WTC11 (cell line): ENCODE measurements around the gene SSU72. TPM values are rescaled to one million over a fixed set of nuclear protein-coding genes. Genes with fewer than 3 reads are reported as not detected.

Experiments
- ATAC-seq: fragments of 200-7000 bp; cut with Tn5 transposase; 2 replicates; pipeline ENCODE4 v1.10.0; 2021; ENCODE audit warnings: mild to moderate bottlenecking, moderate library complexity
- CTCF ChIA-PET: fragments of 300-600 bp; sonication (Branson Sonifier 250); formaldehyde crosslinking; loops from one replicate; lab custom pipeline; 2021; ENCODE audit warnings: antibody characterized with exemption; lab: Charles Lee
- POLR2A ChIA-PET: fragments of 350-600 bp; sonication (Branson Sonifier 250); formaldehyde crosslinking; loops from one replicate; lab custom pipeline; 2021; ENCODE audit warnings: antibody characterized with exemption; lab: Charles Lee
- DNase-seq: peaks from one replicate; pipeline ENCODE4 v3.0.0; 2021; ENCODE audit warnings: low spot score
- H3K27ac Mint-ChIP-seq: 2 replicates; pipeline ENCODE4 v1.8.0; 2021; ENCODE audit warnings: mixed read lengths
- H3K27me3 Mint-ChIP-seq: 2 replicates; pipeline ENCODE4 v1.8.0; 2021; ENCODE audit warnings: low read depth, mild to moderate bottlenecking, moderate library complexity, mixed read lengths
- H3K36me3 Mint-ChIP-seq: 2 replicates; pipeline ENCODE4 v1.8.0; 2021; ENCODE audit warnings: mixed read lengths
- H3K4me1 Mint-ChIP-seq: 2 replicates; pipeline ENCODE4 v1.8.0; 2022; ENCODE audit warnings: mixed read lengths
- H3K4me3 Mint-ChIP-seq: 2 replicates; pipeline ENCODE4 v1.8.0; 2021; ENCODE audit warnings: mild to moderate bottlenecking, moderate library complexity, mixed read lengths
- H3K9me3 Mint-ChIP-seq: 2 replicates; pipeline ENCODE4 v1.8.0; 2021; ENCODE audit warnings: mixed read lengths
- FOXJ3 ChIP-seq: sonication (generic); formaldehyde crosslinking; IDR thresholded peaks from 2 replicates; pipeline ENCODE4 v1.9.0; 2021; ENCODE audit warnings: missing genetic modification reagents, mild to moderate bottlenecking, borderline replicate concordance
- FOXK1 ChIP-seq: sonication (generic); formaldehyde crosslinking; IDR thresholded peaks from 2 replicates; pipeline ENCODE4 v1.8.0; 2022; ENCODE audit warnings: mild to moderate bottlenecking, moderate library complexity, missing genetic modification reagents
- GABPB1 ChIP-seq: sonication (generic); formaldehyde crosslinking; IDR thresholded peaks from 2 replicates; pipeline ENCODE4 v1.8.1; 2023; ENCODE audit warnings: mild to moderate bottlenecking, missing genetic modification reagents
- HMGXB4 ChIP-seq: sonication (generic); formaldehyde crosslinking; IDR thresholded peaks from 2 replicates; pipeline ENCODE4 v1.8.1; 2023; ENCODE audit warnings: mild to moderate bottlenecking, moderate library complexity, missing genetic modification reagents
- JAZF1 ChIP-seq: fragments of 250-450 bp; sonication (Bioruptor Pico); IDR thresholded peaks from 2 replicates; pipeline ENCODE4 v1.9.0; 2021; ENCODE audit warnings: moderate library complexity, mild to moderate bottlenecking, inconsistent platforms
- NFE2L1 ChIP-seq: sonication (generic); formaldehyde crosslinking; IDR thresholded peaks from 2 replicates; pipeline ENCODE4 v1.8.1; 2023; ENCODE audit warnings: missing genetic modification reagents
- NR2C2 ChIP-seq: sonication (generic); formaldehyde crosslinking; IDR thresholded peaks from 2 replicates; pipeline ENCODE4 v1.8.0; 2022; ENCODE audit warnings: mild to moderate bottlenecking, missing genetic modification reagents
- SMAD4 ChIP-seq: sonication (generic); formaldehyde crosslinking; IDR thresholded peaks from 2 replicates; pipeline ENCODE4 v1.8.0; 2022; ENCODE audit warnings: mild to moderate bottlenecking, missing genetic modification reagents
- SP1 ChIP-seq: sonication (generic); formaldehyde crosslinking; conservative IDR thresholded peaks from 2 replicates; pipeline ENCODE4 v1.8.1; 2022; ENCODE audit warnings: missing genetic modification reagents
- USF2 ChIP-seq: sonication (generic); formaldehyde crosslinking; IDR thresholded peaks from 2 replicates; pipeline ENCODE4 v1.8.1; 2023; ENCODE audit warnings: mild to moderate bottlenecking, missing genetic modification reagents, moderate library complexity
- ZNF121 ChIP-seq: sonication (generic); formaldehyde crosslinking; IDR thresholded peaks from 2 replicates; pipeline ENCODE4 v1.8.0; 2023; ENCODE audit warnings: missing genetic modification reagents
- ZNF317 ChIP-seq: sonication (generic); formaldehyde crosslinking; IDR thresholded peaks from 2 replicates; pipeline ENCODE4 v1.8.1; 2023; ENCODE audit warnings: low read depth, mild to moderate bottlenecking, moderate library complexity, missing genetic modification reagents, borderline replicate concordance
- ZNF671 ChIP-seq: fragments of 250-450 bp; sonication (Bioruptor Pico); IDR thresholded peaks from 2 replicates; pipeline ENCODE4 v1.8.0; 2021; ENCODE audit warnings: mild to moderate bottlenecking
- total RNA-seq: library from RNA; stranded (reverse); gene quantifications from 3 replicates; pipeline ENCODE4 v1.2.3, GENCODE V29; 2021
- TF ChIP-seq, protein P1 (sequence below): fragments of 250-450 bp; sonication (Bioruptor Pico); IDR thresholded peaks from 2 replicates; pipeline ENCODE4 v1.8.0; 2021; ENCODE audit warnings: mild to moderate bottlenecking
- TF ChIP-seq, protein P2 (sequence below): fragments of 250-450 bp; sonication (Bioruptor Pico); IDR thresholded peaks from 2 replicates; pipeline ENCODE4 v1.9.0; 2021; ENCODE audit warnings: mild to moderate bottlenecking
- TF ChIP-seq, protein P3 (sequence below): sonication (generic); formaldehyde crosslinking; IDR thresholded peaks from 2 replicates; pipeline ENCODE4 v1.8.0; 2023; ENCODE audit warnings: missing genetic modification reagents
- TF ChIP-seq, protein P4 (sequence below): fragments of 250-450 bp; sonication (Bioruptor Pico); IDR thresholded peaks from 2 replicates; pipeline ENCODE4 v2.1.2; 2022; ENCODE audit warnings: mild to moderate bottlenecking, moderate library complexity

SSU72 gene
- total RNA-seq, 1 experiment from 2014 or later, result 158 TPM

- TF ChIP-seq ZNF121 (peak; percentile 60; the same call in 1 of the 2 replicates), ZNF671 (CRISPR knock-in tag) (no peak)
- Mint-ChIP-seq H3K9me3 (no peaks in the 10 kb centered on the region), H3K27me3 (no peaks in the 10 kb centered on the region), H3K4me1 (peaks cover 18% of the 10 kb centered on the region), H3K36me3 (0 out of 2 replicates have a peak, but pooled peaks cover 5% of the 10 kb centered on the region), H3K27ac (peak overlapping the region; percentile 57; the same call in 1 of the 2 replicates), H3K4me3 (peak overlapping the region; percentile 91)
- ATAC-seq (no peak), DNase-seq (no peak)
- CTCF ChIA-PET, result interaction anchor here (1.9 to 2.4 kb wide), 2 partner anchors 15 to 52 kb away, joined by 7 to 8 read pairs; no protein-coding TSS in a partner anchor
- POLR2A ChIA-PET, result no interaction called here
Measured at GRCh38 chr1:1613509-1614082, 38.9 kb upstream of the SSU72 start.

GRCh38 chr1:1612104-1612400, 37.4 kb upstream of the SSU72 start:
- no peaks in the 10 kb centered on the region for H3K27me3 Mint-ChIP-seq
- H3K27ac Mint-ChIP-seq, result no peak overlapping the region
- POLR2A ChIA-PET, result no interaction called here
- CTCF ChIA-PET, result interaction anchor here (0.9 kb wide), 1 partner anchor 67 kb away, joined by 3 read pairs; no protein-coding TSS in a partner anchor
- H3K36me3 Mint-ChIP-seq, result 0 out of 2 replicates have a peak, but pooled peaks cover 5% of the 10 kb centered on the region
- H3K4me3 Mint-ChIP-seq, result no peak overlapping the region
- peaks cover 18% of the 10 kb centered on the region for H3K4me1 Mint-ChIP-seq
- no peak for DNase-seq
- TF ChIP-seq, protein P1, sequence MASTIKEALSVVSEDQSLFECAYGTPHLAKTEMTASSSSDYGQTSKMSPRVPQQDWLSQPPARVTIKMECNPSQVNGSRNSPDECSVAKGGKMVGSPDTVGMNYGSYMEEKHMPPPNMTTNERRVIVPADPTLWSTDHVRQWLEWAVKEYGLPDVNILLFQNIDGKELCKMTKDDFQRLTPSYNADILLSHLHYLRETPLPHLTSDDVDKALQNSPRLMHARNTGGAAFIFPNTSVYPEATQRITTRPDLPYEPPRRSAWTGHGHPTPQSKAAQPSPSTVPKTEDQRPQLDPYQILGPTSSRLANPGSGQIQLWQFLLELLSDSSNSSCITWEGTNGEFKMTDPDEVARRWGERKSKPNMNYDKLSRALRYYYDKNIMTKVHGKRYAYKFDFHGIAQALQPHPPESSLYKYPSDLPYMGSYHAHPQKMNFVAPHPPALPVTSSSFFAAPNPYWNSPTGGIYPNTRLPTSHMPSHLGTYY (CRISPR knock-in tag), result no peak
- no peak for TF ChIP-seq ZNF317 (CRISPR knock-in tag)
- TF ChIP-seq, protein P2, sequence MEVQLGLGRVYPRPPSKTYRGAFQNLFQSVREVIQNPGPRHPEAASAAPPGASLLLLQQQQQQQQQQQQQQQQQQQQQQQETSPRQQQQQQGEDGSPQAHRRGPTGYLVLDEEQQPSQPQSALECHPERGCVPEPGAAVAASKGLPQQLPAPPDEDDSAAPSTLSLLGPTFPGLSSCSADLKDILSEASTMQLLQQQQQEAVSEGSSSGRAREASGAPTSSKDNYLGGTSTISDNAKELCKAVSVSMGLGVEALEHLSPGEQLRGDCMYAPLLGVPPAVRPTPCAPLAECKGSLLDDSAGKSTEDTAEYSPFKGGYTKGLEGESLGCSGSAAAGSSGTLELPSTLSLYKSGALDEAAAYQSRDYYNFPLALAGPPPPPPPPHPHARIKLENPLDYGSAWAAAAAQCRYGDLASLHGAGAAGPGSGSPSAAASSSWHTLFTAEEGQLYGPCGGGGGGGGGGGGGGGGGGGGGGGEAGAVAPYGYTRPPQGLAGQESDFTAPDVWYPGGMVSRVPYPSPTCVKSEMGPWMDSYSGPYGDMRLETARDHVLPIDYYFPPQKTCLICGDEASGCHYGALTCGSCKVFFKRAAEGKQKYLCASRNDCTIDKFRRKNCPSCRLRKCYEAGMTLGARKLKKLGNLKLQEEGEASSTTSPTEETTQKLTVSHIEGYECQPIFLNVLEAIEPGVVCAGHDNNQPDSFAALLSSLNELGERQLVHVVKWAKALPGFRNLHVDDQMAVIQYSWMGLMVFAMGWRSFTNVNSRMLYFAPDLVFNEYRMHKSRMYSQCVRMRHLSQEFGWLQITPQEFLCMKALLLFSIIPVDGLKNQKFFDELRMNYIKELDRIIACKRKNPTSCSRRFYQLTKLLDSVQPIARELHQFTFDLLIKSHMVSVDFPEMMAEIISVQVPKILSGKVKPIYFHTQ, result no peak
- no peak for TF ChIP-seq FOXK1 (CRISPR knock-in tag)
- TF ChIP-seq GABPB1, result no peak
- no peak for TF ChIP-seq SP1 (CRISPR knock-in tag)
- no peak for ATAC-seq
- no peaks in the 10 kb centered on the region for H3K9me3 Mint-ChIP-seq

DNA sequence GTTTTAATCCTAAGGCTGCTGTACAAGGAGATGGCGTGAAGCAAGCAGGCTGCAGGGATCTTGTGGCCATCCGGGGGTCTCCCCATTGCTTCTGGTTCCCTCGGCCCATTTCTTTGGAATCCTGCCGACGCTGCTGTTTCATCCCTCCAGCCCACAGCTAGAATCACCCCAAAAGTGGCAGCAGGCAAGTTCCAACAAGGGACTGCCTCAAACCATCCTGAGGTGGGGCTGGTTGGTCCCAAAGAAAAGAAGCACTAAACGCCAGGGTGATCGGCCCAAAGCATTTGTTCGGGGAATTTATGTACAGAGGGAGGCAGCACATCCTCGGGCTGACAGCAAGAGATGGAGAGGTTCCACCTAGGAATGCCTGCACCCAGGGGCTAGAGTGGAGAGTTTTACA, 36.1 kb upstream of the SSU72 start:
- Mint-ChIP-seq H3K4me3 (no peak overlapping the region), H3K9me3 (no peaks in the 10 kb centered on the region), H3K36me3 (0 out of 2 replicates have a peak, but pooled peaks cover 5% of the 10 kb centered on the region), H3K27ac (peak overlapping the region; percentile 78; the same call in 1 of the 2 replicates), H3K27me3 (no peaks in the 10 kb centered on the region), H3K4me1 (peaks cover 16% of the 10 kb centered on the region)
- ChIA-PET CTCF (no interaction called here), POLR2A (no interaction called here)
- ATAC-seq (no peak), DNase-seq (no peak)
- TF ChIP-seq FOXJ3 (no peak), NR2C2 (CRISPR knock-in tag) (no peak)
- TF ChIP-seq, protein P3, sequence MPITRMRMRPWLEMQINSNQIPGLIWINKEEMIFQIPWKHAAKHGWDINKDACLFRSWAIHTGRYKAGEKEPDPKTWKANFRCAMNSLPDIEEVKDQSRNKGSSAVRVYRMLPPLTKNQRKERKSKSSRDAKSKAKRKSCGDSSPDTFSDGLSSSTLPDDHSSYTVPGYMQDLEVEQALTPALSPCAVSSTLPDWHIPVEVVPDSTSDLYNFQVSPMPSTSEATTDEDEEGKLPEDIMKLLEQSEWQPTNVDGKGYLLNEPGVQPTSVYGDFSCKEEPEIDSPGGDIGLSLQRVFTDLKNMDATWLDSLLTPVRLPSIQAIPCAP (CRISPR knock-in tag), result no peak
- TF ChIP-seq, protein P4, sequence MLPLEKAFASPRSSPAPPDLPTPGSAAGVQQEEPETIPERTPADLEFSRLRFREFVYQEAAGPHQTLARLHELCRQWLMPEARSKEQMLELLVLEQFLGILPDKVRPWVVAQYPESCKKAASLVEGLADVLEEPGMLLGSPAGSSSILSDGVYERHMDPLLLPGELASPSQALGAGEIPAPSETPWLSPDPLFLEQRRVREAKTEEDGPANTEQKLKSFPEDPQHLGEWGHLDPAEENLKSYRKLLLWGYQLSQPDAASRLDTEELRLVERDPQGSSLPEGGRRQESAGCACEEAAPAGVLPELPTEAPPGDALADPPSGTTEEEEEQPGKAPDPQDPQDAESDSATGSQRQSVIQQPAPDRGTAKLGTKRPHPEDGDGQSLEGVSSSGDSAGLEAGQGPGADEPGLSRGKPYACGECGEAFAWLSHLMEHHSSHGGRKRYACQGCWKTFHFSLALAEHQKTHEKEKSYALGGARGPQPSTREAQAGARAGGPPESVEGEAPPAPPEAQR (CRISPR knock-in tag), result no peak

DNA sequence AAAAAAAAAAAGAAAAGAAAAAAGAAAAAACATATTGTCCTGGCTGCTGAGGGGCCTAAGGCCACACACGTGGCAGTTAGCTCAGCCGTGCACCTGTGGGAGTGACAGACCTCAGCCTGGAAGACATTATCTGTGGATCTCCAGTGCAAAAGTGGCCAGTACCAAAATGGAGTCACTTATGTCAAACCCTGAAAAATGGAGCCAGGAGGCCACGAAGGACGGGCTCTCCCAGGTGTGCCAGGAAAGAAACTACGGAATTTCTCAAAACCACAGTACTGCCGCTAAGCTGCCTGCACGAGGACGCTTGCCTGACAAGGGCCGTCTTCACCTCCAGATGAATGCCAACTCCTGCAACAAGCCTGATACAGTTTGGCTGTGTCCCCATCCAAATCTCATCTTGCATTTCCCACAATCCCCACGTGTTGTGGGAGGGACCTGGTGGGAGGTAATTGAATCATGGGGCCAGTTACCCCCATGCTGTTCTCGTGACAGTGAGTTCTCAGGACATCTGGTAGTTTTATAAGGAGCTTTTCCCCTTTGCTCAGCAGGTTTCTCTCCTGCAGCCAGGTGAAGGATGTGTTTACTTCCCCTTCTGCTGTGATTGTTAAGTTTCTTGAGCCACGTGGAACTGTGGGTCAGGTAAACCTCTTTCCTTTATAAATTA, 35.3 kb upstream of the SSU72 start:
- H3K4me3 Mint-ChIP-seq, result no peak overlapping the region
- no peak for DNase-seq
- H3K27me3 Mint-ChIP-seq, result no peaks in the 10 kb centered on the region
- H3K36me3 Mint-ChIP-seq, result 0 out of 2 replicates have a peak, but pooled peaks cover 5% of the 10 kb centered on the region
- no peak for ATAC-seq
- H3K4me1 Mint-ChIP-seq, result peaks cover 15% of the 10 kb centered on the region
- ChIA-PET POLR2A (no interaction called here), CTCF (no interaction called here)
- no peaks in the 10 kb centered on the region for H3K9me3 Mint-ChIP-seq
- no peak overlapping the region for H3K27ac Mint-ChIP-seq
- TF ChIP-seq, protein P4 (CRISPR knock-in tag), result no peak
- TF ChIP-seq USF2 (no peak), HMGXB4 (no peak), SMAD4 (CRISPR knock-in tag) (no peak), JAZF1 (CRISPR knock-in tag) (no peak), NFE2L1 (CRISPR knock-in tag) (no peak), NR2C2 (CRISPR knock-in tag) (no peak)
